Myocyte (in vitro differentiated cells): ENCODE results near the gene KCNH3. TPM values are rescaled to one million over a fixed set of nuclear protein-coding genes. Genes with fewer than 3 reads are reported as not detected.

Source experiments
- DNase-seq: peaks from one replicate; pipeline ENCODE4 v3.0.0-alpha.2; 2012; ENCODE audit warnings: low read depth
- total RNA-seq: library from RNA; depleted of rRNA; stranded (reverse); fragments of >200 nt; gene quantifications from 2 replicates; pipeline ENCODE4 v1.2.3, GENCODE V29; 2014

The KCNH3 gene
- total RNA-seq, 1 donor from 2014 or later: 8.9 TPM

DNA sequence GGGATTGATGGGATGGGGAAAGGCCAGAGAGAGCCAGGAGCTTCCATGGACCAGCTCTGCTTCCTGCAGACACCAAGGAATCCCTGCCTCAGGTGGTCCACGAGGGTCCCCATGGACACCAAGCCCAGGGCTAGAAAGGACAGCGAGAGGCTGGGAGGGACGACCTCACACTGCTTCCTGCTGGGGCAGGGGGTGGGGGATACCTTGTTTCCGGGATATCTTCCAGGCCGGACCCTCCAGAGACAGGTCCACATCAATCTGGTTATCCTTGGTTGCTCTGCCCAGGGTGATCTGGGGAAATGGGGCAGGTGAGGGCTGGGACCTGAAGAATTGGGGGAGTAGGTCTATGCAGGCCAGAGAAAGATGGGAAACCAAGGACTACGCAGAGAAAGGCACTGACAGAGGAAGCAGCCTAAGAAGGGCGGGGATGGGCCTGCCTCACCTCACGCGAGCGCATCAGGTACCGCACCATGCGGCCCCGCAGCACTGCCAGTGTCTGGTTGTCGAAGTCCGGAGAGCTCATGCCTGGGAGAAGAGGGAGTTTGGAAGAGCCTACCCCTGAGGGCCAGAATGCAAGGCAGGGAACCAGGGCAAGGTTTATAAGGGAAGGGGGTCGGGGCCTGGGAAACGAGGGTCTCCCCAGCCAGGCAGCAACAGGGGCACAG is 20.3 kb downstream of the KCNH3 start:
- DNase-seq: no peak

GRCh38 chr12:49560695-49561094 is 21.9 kb downstream of the KCNH3 start:
- DNase-seq: no peak

- no peak for DNase-seq
Observed at GRCh38 chr12:49562233-49562632, 23.4 kb downstream of the KCNH3 start.

- no peak for DNase-seq
Observed at GRCh38 chr12:49562831-49563230, 24.0 kb downstream of the KCNH3 start.

GRCh38 chr12:49563951-49564685 is 25.3 kb downstream of the KCNH3 start:
- DNase-seq: peak; percentile 69

- DNase-seq: peak; percentile 80
Observed at GRCh38 chr12:49564686-49565405, 26.0 kb downstream of the KCNH3 start.

- DNase-seq: no peak
Observed at GRCh38 chr12:49565406-49566265, 26.8 kb downstream of the KCNH3 start.

- no peak for DNase-seq
Observed at GRCh38 chr12:49566361-49566760, 27.5 kb downstream of the KCNH3 start.

- DNase-seq: no peak
Observed at GRCh38 chr12:49567302-49567610, 28.4 kb downstream of the KCNH3 start.

GRCh38 chr12:49567611-49568441 is 29.0 kb downstream of the KCNH3 start, which contains the start of gene MCRS1:
MCRS1 (minus strand) TSS chr12:49568142; CDS start chr12:49566731, 1,411 bp downstream.
- peak; percentile 91 for DNase-seq

DNA sequence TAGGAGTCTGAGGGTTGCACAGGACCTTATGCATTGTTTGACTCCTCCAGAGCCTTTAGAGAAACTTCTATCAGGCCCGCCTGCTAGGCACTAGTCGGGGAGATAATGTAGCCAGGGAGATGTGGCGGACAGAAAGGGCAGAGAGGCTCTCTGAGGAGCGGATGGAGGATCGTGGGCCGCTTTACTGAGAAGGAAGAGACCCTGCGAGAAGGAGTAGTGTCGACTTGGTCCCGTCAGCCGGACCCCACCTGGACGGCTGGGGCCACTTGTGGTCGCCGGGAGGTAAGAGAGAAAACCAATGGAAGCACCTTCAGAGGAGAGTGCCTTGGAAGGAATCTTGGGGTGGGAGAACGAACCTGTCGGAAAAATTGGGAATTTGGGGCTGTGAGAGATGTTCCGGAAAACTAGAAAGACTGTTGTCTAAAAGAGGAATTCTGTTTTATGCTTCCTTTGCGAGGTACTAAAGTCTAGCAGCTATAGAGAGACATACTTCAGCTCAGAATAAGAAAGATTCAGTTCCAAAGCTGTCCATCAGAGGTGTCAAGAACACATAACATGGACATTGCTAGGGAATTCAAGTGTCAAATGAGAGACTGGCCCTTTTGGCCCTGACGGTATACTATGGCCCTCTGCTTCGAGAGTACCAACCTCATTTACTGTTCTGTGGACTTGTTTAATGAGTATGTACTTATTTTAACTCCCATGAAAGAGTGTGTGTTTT is 29.8 kb downstream of the KCNH3 start:
- no peak for DNase-seq

DNA sequence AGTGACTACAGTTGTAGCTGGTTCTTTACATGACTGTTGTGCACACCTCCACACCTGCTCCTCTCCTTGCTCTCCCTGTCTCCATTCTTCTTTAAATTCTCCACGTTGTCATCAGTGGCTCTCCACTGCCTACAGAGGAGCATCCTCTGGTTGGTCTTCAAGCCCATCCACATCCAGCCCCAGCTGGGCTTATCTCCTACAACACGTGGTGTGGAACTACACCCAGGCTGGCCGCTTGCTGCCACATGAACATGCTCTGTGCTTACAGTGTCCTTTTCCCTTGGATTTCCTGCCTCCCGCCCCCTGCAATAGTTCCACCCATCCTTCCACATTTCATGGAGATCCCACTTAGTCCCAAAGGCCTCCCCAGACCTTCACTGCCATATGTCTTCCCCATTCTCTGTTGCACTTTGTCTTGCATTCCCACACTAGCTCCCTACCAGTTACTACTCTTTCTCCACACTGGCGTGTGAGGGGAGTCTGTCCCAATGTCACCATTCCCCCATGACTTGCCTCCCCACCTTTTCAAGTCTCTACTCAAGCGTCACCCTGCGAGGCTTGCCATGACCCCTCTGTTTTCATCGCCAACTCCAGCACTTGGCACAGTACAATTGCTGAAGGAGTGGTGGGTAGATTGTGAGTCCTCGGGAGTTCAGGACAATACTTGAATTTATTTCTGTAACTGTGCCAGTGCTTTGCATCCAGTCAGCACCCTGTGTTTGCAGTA is 38.9 kb downstream of the KCNH3 start:
- DNase-seq: no peak

DNA sequence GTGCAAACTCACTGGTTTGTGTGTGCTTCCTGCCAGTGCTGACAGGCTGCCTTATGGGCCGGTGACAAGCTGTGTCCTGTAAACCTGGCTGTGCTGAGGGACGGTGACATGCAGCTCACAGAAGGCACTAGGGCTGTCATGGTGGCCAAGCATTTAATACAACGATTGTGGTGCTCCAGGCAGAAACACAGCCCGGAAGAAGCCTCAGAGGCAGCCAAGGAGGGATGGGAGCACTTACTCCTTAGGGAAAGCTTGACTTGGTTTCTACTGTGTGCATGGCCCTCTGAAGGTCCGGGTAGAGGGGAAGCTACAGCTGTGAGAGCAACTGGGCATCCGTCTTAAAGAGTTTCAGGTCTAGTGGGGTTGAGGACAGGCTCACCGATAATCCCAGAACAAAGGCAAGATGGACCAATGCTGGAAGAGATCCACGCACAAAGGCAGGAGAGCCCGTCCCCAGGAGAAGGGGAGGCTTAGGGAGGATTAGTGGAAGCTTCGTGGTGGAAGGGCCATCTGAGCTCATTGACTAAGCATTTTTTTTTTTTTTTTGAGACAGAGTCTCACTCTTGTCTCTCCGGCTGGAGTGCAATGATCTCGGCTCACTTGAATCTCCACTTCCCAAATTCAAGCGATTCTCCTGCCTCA is 39.8 kb downstream of the KCNH3 start:
- no peak for DNase-seq

- peak; percentile 98 for DNase-seq
Observed at GRCh38 chr12:49580572-49581535, 42.0 kb downstream of the KCNH3 start.

GRCh38 chr12:49582201-49582600 is 43.4 kb downstream of the KCNH3 start:
- no peak for DNase-seq

DNA sequence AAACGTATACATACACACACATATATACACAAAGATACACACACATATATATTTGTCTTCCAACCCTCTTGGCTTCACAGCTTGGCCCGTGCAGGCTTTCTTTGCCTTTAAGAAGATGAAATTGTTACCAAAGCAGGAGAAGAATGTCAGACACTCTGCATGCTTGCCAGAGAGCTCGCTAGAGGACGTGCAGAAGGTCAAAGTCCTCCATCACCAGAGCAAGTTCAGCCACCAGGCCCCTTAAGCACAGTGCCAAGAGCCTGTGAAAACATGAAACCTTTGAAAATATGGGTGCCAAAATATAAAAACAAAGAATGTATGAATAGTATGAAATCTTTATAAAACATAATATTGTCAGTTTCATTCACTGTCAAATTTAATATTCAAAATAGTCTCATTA is 44.0 kb downstream of the KCNH3 start:
- DNase-seq: no peak

GRCh38 chr12:49583366-49584094 is 44.7 kb downstream of the KCNH3 start:
- peak; percentile 93 for DNase-seq
